Neuronal stem cell (in vitro differentiated cells): Measurements from ENCODE around the gene CSNK2B.
A peak's percentile ranks its signal among the peaks of the same experiment; 100 is the strongest.

Experiments
- DNase-seq: peaks from one replicate; pipeline ENCODE4 v3.0.0-alpha.2; 2013; ENCODE audit warnings: low spot score
- H2AFZ ChIP-seq: one replicate; pipeline ENCODE4 v1.6.1; 2013; ENCODE audit warnings: mild to moderate bottlenecking, low read length, inconsistent platforms
- H2AK5ac ChIP-seq: 2 replicates; pipeline ENCODE4 v1.6.1; 2013; ENCODE audit warnings: low read depth, mild to moderate bottlenecking, inconsistent platforms, low read length, moderate library complexity, mixed read lengths
- H2BK120ac ChIP-seq: 2 replicates; pipeline ENCODE4 v1.6.1; 2013; ENCODE audit warnings: low read depth, mild to moderate bottlenecking, inconsistent platforms, low read length, moderate library complexity, mixed read lengths
- H2BK12ac ChIP-seq: one replicate; pipeline ENCODE4 v1.6.1; 2013; ENCODE audit warnings: low read length, inconsistent platforms
- H2BK15ac ChIP-seq: 2 replicates; pipeline ENCODE4 v1.6.1; 2013; ENCODE audit warnings: mild to moderate bottlenecking, low read length, inconsistent platforms, mixed read lengths
- H2BK5ac ChIP-seq: one replicate; pipeline ENCODE4 v1.6.1; 2013; ENCODE audit warnings: inconsistent platforms, mild to moderate bottlenecking, low read length, moderate library complexity
- H3K14ac ChIP-seq: one replicate; pipeline ENCODE4 v1.6.1; 2013; ENCODE audit warnings: low read length, inconsistent platforms
- H3K18ac ChIP-seq: 2 replicates; pipeline ENCODE4 v1.6.1; 2013; ENCODE audit warnings: low read length, inconsistent platforms
- H3K23ac ChIP-seq: 2 replicates; pipeline ENCODE4 v1.6.1; 2013; ENCODE audit warnings: low read depth, mild to moderate bottlenecking, mixed read lengths, low read length, inconsistent platforms; ENCODE audit not compliant: poor library complexity
- H3K27ac ChIP-seq: replicated peaks from 3 replicates; pipeline ENCODE4 v1.5.1; 2013; ENCODE audit warnings: low read length, inconsistent platforms
- H3K27me3 ChIP-seq, 3 experiments: 2 replicates each; pipeline ENCODE4 v1.6.1; 2013; ENCODE audit warnings: low read length in 3 of 3, mild to moderate bottlenecking in 2 of 3, inconsistent platforms in 1 of 3, low read depth in 1 of 3, mixed read lengths in 1 of 3, moderate library complexity in 1 of 3; ENCODE audit not compliant: control insufficient read depth in 3 of 3, insufficient read depth in 3 of 3
- H3K36me3 ChIP-seq, 2 donors: replicated peaks in 1 of 2; 2 replicates each; pipeline ENCODE4 v1.6.1; 2013; ENCODE audit warnings: low read length in 2 of 2; ENCODE audit not compliant: control insufficient read depth in 2 of 2, insufficient read depth in 2 of 2
- H3K4ac ChIP-seq: 2 replicates; pipeline ENCODE4 v1.6.1; 2013; ENCODE audit warnings: inconsistent platforms, mild to moderate bottlenecking, low read length, moderate library complexity
- H3K4me1 ChIP-seq, 2 donors: 1 replicate in 1 of 2; 2 replicates in 1 of 2; pipeline ENCODE4 v1.6.1; 2013; ENCODE audit warnings: low read length in 2 of 2, low read depth in 1 of 2; ENCODE audit not compliant: control insufficient read depth in 2 of 2, insufficient read depth in 1 of 2
- H3K4me2 ChIP-seq: one replicate; pipeline ENCODE4 v1.6.1; 2013; ENCODE audit warnings: mild to moderate bottlenecking, low read length, inconsistent platforms; ENCODE audit not compliant: insufficient read depth, poor library complexity, severe bottlenecking
- H3K4me3 ChIP-seq, 2 donors: 2 replicates each; pipeline ENCODE4 v1.5.1; 2013; ENCODE audit warnings: low read length in 2 of 2, mild to moderate bottlenecking in 2 of 2, inconsistent platforms in 1 of 2, moderate library complexity in 1 of 2
- H3K79me1 ChIP-seq: one replicate; pipeline ENCODE4 v1.6.1; 2013; ENCODE audit warnings: low read depth, mild to moderate bottlenecking, inconsistent platforms, low read length, moderate library complexity
- H3K9ac ChIP-seq: one replicate; pipeline ENCODE4 v1.6.1; 2013; ENCODE audit warnings: mild to moderate bottlenecking, low read depth, low read length, inconsistent platforms; ENCODE audit not compliant: poor library complexity
- H3K9me3 ChIP-seq, 2 donors: replicated peaks in 1 of 2; 2 replicates each; pipeline versions ENCODE3 to v1.6.1; 2013; ENCODE audit warnings: low read length in 2 of 2, mild to moderate bottlenecking in 2 of 2, inconsistent platforms in 1 of 2, low read depth in 1 of 2, mixed read lengths in 1 of 2, moderate library complexity in 1 of 2; ENCODE audit not compliant: control insufficient read depth in 2 of 2, insufficient read depth in 1 of 2
- H4K8ac ChIP-seq: one replicate; pipeline ENCODE4 v1.6.1; 2013; ENCODE audit warnings: low read depth, mild to moderate bottlenecking, inconsistent platforms, low read length, moderate library complexity
- H4K91ac ChIP-seq: one replicate; pipeline ENCODE4 v1.6.1; 2013; ENCODE audit warnings: low read length, low read depth, mild to moderate bottlenecking, inconsistent platforms; ENCODE audit not compliant: poor library complexity
- WGBS, 2 donors: extraction: QIAGEN DNeasy Blood & Tissue Kit; methylation state at CpG; one replicate each; pipeline ENCODE4 v1.1.7; 2013; ENCODE audit warnings: missing lambda C conversion rate in 2 of 2, mixed read lengths in 1 of 2; ENCODE audit not compliant: insufficient read length in 2 of 2, insufficient replicate concordance in 1 of 2; ENCODE audit errors: extremely low coverage in 2 of 2; 5-methylcytosine and 5-hydroxymethylcytosine counted together

Gene CSNK2B

GRCh38 chr6:31702819-31703716, 37.2 kb downstream of the CSNK2B start, which contains the start of gene ABHD16A:
ABHD16A (minus strand) TSS chr6:31703324; CDS start chr6:31703281, 43 bp downstream.
- H2BK15ac ChIP-seq: peak within 1 kb of the TSS; percentile 45
- H3K23ac ChIP-seq: peak within 1 kb of the TSS; percentile 95
- H3K18ac ChIP-seq: peak within 1 kb of the TSS; percentile 95
- peak within 1 kb of the TSS; percentile 77 to 88 for H3K4me3 ChIP-seq
- H4K8ac ChIP-seq: no peak within 1 kb of the TSS
- no peak within 1 kb of the TSS for H4K91ac ChIP-seq
- no peaks in the 10 kb centered on the region for H3K27me3 ChIP-seq
- H2BK5ac ChIP-seq: no peak within 1 kb of the TSS
- H3K79me1 ChIP-seq: peaks cover 3% of the 10 kb centered on the region
- peaks cover 6 to 7% of the 10 kb centered on the region in 2 donors for H3K4me1 ChIP-seq
- peak within 1 kb of the TSS; percentile 75 for H3K4me2 ChIP-seq
- no CpG with 5 or more reads among the region's 54 CpGs for WGBS, 2 donors
- peak within 1 kb of the TSS; percentile 63 for H3K14ac ChIP-seq
- H2BK120ac ChIP-seq: peak within 1 kb of the TSS; percentile 24
- peaks cover 5 to 34% of the 10 kb centered on the region in 2 donors for H3K36me3 ChIP-seq
- H3K27ac ChIP-seq: peak within 1 kb of the TSS; percentile 78
- DNase-seq: peak; percentile 93
- peak within 1 kb of the TSS; percentile 88 for H2AFZ ChIP-seq
- no peaks in the 10 kb centered on the region for H3K9me3 ChIP-seq
- peak within 1 kb of the TSS; percentile 16 for H2BK12ac ChIP-seq
- peak within 1 kb of the TSS; percentile 61 for H3K4ac ChIP-seq
- H3K9ac ChIP-seq: peak within 1 kb of the TSS; percentile 85
- H2AK5ac ChIP-seq: peak within 1 kb of the TSS; percentile 82

GRCh38 chr6:31705931-31706330, 40.1 kb downstream of the CSNK2B start:
- Histone ChIP-seq H2AK5ac (no peak overlapping the region), H3K79me1 (peaks cover 3% of the 10 kb centered on the region), H3K27ac (no peak overlapping the region), H2BK5ac (no peak overlapping the region), H3K18ac (no peak overlapping the region), H3K9me3 (no peaks in the 10 kb centered on the region), H3K9ac (no peak overlapping the region), H3K23ac (no peak overlapping the region), H4K91ac (no peak overlapping the region), H3K4me2 (no peak overlapping the region), H3K4me1 (peaks cover 6 to 10% of the 10 kb centered on the region in 2 donors), H2AFZ (no peak overlapping the region), H3K36me3 (peaks cover 2 to 8% of the 10 kb centered on the region in 2 donors), H3K4me3 (no peak overlapping the region), H2BK12ac (no peak overlapping the region), H3K4ac (no peak overlapping the region), H4K8ac (no peak overlapping the region), H3K27me3 (peaks cover 0 to 4% (median 0%) of the 10 kb centered on the region in 3 experiments), H3K14ac (no peak overlapping the region), H2BK15ac (no peak overlapping the region), H2BK120ac (no peak overlapping the region)
- DNase-seq: no peak
- no CpG with 5 or more reads among the region's 6 CpGs for WGBS, 2 donors

GRCh38 chr6:31706599-31706998, 40.7 kb downstream of the CSNK2B start, which contains the start of gene LY6G6F:
LY6G6F (plus strand) TSS chr6:31706866; CDS start chr6:31706907, 41 bp downstream.
- no peak within 1 kb of the TSS for H2AFZ ChIP-seq
- peak within 1 kb of the TSS; percentile 75 for H2BK15ac ChIP-seq
- no CpG with 5 or more reads among the region's 3 CpGs for WGBS, 2 donors
- H2BK120ac ChIP-seq: no peak within 1 kb of the TSS
- H3K23ac ChIP-seq: no peak within 1 kb of the TSS
- no peak within 1 kb of the TSS for H2BK5ac ChIP-seq
- no peak within 1 kb of the TSS for H3K27ac ChIP-seq
- peak within 1 kb of the TSS; percentile 88 for H2AK5ac ChIP-seq
- H3K36me3 ChIP-seq: peaks cover 0 to 1% of the 10 kb centered on the region in 2 donors
- H3K4me2 ChIP-seq: no peak within 1 kb of the TSS
- no peak within 1 kb of the TSS for H3K9ac ChIP-seq
- peaks cover 4 to 9% of the 10 kb centered on the region in 2 donors for H3K4me1 ChIP-seq
- H4K8ac ChIP-seq: no peak within 1 kb of the TSS
- no peak for DNase-seq
- no peak within 1 kb of the TSS for H4K91ac ChIP-seq
- peaks cover 3% of the 10 kb centered on the region for H3K79me1 ChIP-seq
- H3K18ac ChIP-seq: no peak within 1 kb of the TSS
- no peaks in the 10 kb centered on the region for H3K9me3 ChIP-seq
- no peak within 1 kb of the TSS for H3K14ac ChIP-seq
- H2BK12ac ChIP-seq: no peak within 1 kb of the TSS
- H3K4me3 ChIP-seq: peak within 1 kb of the TSS in 1 of 2 donors; percentile 15
- peaks cover 0 to 4% (median 0%) of the 10 kb centered on the region in 3 experiments for H3K27me3 ChIP-seq
- no peak within 1 kb of the TSS for H3K4ac ChIP-seq

GRCh38 chr6:31707701-31708100, 41.8 kb downstream of the CSNK2B start:
- Histone ChIP-seq H3K18ac (no peak overlapping the region), H3K27me3 (peaks cover 0 to 4% (median 0%) of the 10 kb centered on the region in 3 experiments), H3K4me3 (no peak overlapping the region), H2BK15ac (no peak overlapping the region), H4K8ac (no peak overlapping the region), H2BK12ac (no peak overlapping the region), H2BK120ac (no peak overlapping the region), H3K4me2 (no peak overlapping the region), H2AFZ (no peak overlapping the region), H3K14ac (no peak overlapping the region), H3K4ac (no peak overlapping the region), H3K23ac (no peak overlapping the region), H4K91ac (no peak overlapping the region), H3K79me1 (no peaks in the 10 kb centered on the region), H2AK5ac (no peak overlapping the region), H3K36me3 (no peaks in the 10 kb centered on the region), H3K27ac (no peak overlapping the region), H3K4me1 (peaks cover 0 to 3% of the 10 kb centered on the region in 2 donors), H3K9me3 (no peaks in the 10 kb centered on the region), H2BK5ac (no peak overlapping the region), H3K9ac (no peak overlapping the region)
- DNase-seq: no peak
- WGBS, 2 donors: no CpG with 5 or more reads among the region's 10 CpGs
